HCT116 (cell line): ENCODE measurements around the gene SARNP. TPM values are rescaled to one million over a fixed set of nuclear protein-coding genes. Genes with fewer than 3 reads are reported as not detected.

Experiments used
- ATAC-seq: fragments of 200-7000 bp; cut with Tn5 transposase; 2 replicates; pipeline ENCODE4 v1.9.1; 2020; ENCODE audit warnings: mild to moderate bottlenecking, moderate library complexity
- BruUV-seq: library from RNA; stranded (reverse); fragments of 400-500 nt; replicated peaks from 2 replicates; lab custom pipeline; 2021; lab: Mats Ljungman, UMichigan
- CTCF ChIA-PET: fragments of 300-600 bp; sonication (Branson Sonifier 250); formaldehyde crosslinking; loops from one replicate; lab custom pipeline; 2021; ENCODE audit warnings: antibody characterized with exemption; lab: Charles Lee
- POLR2A ChIA-PET: fragments of 300-600, 350-600 bp; sonication (Branson Sonifier 250); formaldehyde crosslinking; loops from one replicate; lab custom pipeline; 2021; ENCODE audit warnings: antibody characterized with exemption; lab: Charles Lee
- RAD21 ChIA-PET, 2 experiments: fragments of 300-600 bp; sonication (Branson Sonifier 250); formaldehyde crosslinking; loops; one replicate each; lab custom pipeline; 2023; ENCODE audit warnings: low total read pairs in 2 of 2; ENCODE audit not compliant: uncharacterized antibody in 2 of 2, unreplicated experiment in 2 of 2, low non-redundant PET in 1 of 2; lab: Charles Lee
- DNase-seq: peaks from one replicate; pipeline ENCODE4 v3.0.0-alpha.2; 2010; ENCODE audit warnings: low read depth, low spot score
- H2AFZ ChIP-seq: fragments of 200-600 bp; shearing (Covaris generic), sonication (generic); 2 replicates; pipeline ENCODE4 v1.6.1; 2017; ENCODE audit warnings: low read depth, mixed run types, mixed read lengths, antibody characterized with exemption, low read length; ENCODE audit not compliant: poor library complexity, severe bottlenecking
- H3K27ac ChIP-seq: 2 replicates; pipeline ENCODE4 v1.5.1; 2012; ENCODE audit warnings: low read depth, low read length
- H3K27me3 ChIP-seq: fragments of 200-600 bp; sonication (generic); 2 replicates; pipeline ENCODE4 v1.6.1; 2016; ENCODE audit warnings: mixed run types, low read length, mixed read lengths; ENCODE audit not compliant: insufficient read depth
- H3K36me3 ChIP-seq, 2 experiments: fragments of 200-500 bp in 1 of 2; fragments of 200-600 bp in 1 of 2; sonication (Bioruptor generic) in 1 of 2; sonication (generic) in 1 of 2; 2 replicates each; pipeline versions ENCODE4 v1.5.1 to v1.6.1; 2014 to 2016; ENCODE audit warnings: low read length in 2 of 2, inconsistent platforms in 1 of 2, mixed read lengths in 1 of 2, mixed run types in 1 of 2; ENCODE audit not compliant: insufficient read depth in 2 of 2, control insufficient read depth in 1 of 2
- H3K4me1 ChIP-seq, 2 experiments: fragments of 200-600 bp in 1 of 2; sonication (generic) in 1 of 2; 2 replicates each; pipeline versions ENCODE4 v1.5.1 to v1.6.1; 2012 to 2017; ENCODE audit warnings: low read length in 2 of 2, inconsistent platforms in 1 of 2, mild to moderate bottlenecking in 1 of 2, mixed read lengths in 1 of 2, mixed run types in 1 of 2, moderate library complexity in 1 of 2; ENCODE audit not compliant: insufficient read depth in 2 of 2, control insufficient read depth in 1 of 2
- H3K4me2 ChIP-seq: fragments of 200-600 bp; sonication (generic); 2 replicates; pipeline ENCODE4 v1.6.1; 2017; ENCODE audit warnings: mixed run types, low read length, mixed read lengths
- H3K4me3 ChIP-seq, 2 experiments: fragments of 200-600 bp in 1 of 2; sonication (generic) in 1 of 2; replicated peaks in 1 of 2; 2 replicates each; pipeline ENCODE4 v1.5.1; 2011 to 2016; ENCODE audit warnings: low read length in 2 of 2, control low read depth in 1 of 2, low read depth in 1 of 2, mild to moderate bottlenecking in 1 of 2, mixed read lengths in 1 of 2, mixed run types in 1 of 2
- H3K79me2 ChIP-seq: fragments of 200-600 bp; sonication (generic); 2 replicates; pipeline ENCODE4 v1.6.1; 2017; ENCODE audit warnings: mild to moderate bottlenecking, mixed run types, low read length, moderate library complexity, mixed read lengths; ENCODE audit not compliant: insufficient read depth
- H3K9ac ChIP-seq: fragments of 200-600 bp; sonication (generic); 2 replicates; pipeline ENCODE4 v1.6.1; 2016; ENCODE audit warnings: low read length, mixed read lengths
- H3K9me2 ChIP-seq: fragments of 200-600 bp; sonication (generic), shearing (Covaris generic); 2 replicates; pipeline ENCODE4 v1.6.1; 2017; ENCODE audit warnings: mixed run types, mild to moderate bottlenecking, moderate library complexity; ENCODE audit not compliant: insufficient read depth
- H3K9me3 ChIP-seq, 2 experiments: fragments of 200-500 bp in 1 of 2; fragments of 200-600 bp in 1 of 2; sonication (Bioruptor generic) in 1 of 2; sonication (generic) in 1 of 2; 2 replicates each; pipeline ENCODE4 v1.6.1; 2014 to 2017; ENCODE audit warnings: low read length in 2 of 2, mixed read lengths in 2 of 2, inconsistent platforms in 1 of 2, low read depth in 1 of 2, mild to moderate bottlenecking in 1 of 2, mixed run types in 1 of 2, moderate library complexity in 1 of 2; ENCODE audit not compliant: control insufficient read depth in 1 of 2, insufficient read depth in 1 of 2
- H4K20me1 ChIP-seq: fragments of 200-600 bp; sonication (generic), shearing (Covaris generic); 2 replicates; pipeline ENCODE4 v1.6.1; 2017; ENCODE audit warnings: mixed run types, mild to moderate bottlenecking, moderate library complexity; ENCODE audit not compliant: insufficient read depth
- CBX3 ChIP-seq: IDR thresholded peaks from 2 replicates; pipeline ENCODE4 v1.6.1; 2012; ENCODE audit warnings: low read depth
- EGR1 ChIP-seq: IDR thresholded peaks from 2 replicates; pipeline ENCODE4 v1.6.1; 2012; ENCODE audit warnings: low read depth
- EZH2 ChIP-seq: fragments of 200-600 bp; sonication (generic); IDR thresholded peaks from 2 replicates; pipeline ENCODE4 v1.6.1; 2017; ENCODE audit warnings: antibody characterized with exemption, mixed run types
- FOSL1 ChIP-seq: IDR thresholded peaks from 2 replicates; pipeline ENCODE4 v1.6.1; 2012; ENCODE audit warnings: low read depth
- POLR2A ChIP-seq: IDR thresholded peaks from 2 replicates; pipeline ENCODE4 v1.7.0; 2011; ENCODE audit warnings: borderline replicate concordance; ENCODE audit not compliant: insufficient read depth, insufficient read length; ENCODE audit errors: extremely low read depth
- POLR2AphosphoS5 ChIP-seq: IDR thresholded peaks from 2 replicates; pipeline ENCODE4 v1.6.1; 2011; ENCODE audit warnings: mild to moderate bottlenecking, low read depth, low read length, moderate library complexity
- RAD21 ChIP-seq: IDR thresholded peaks from 2 replicates; pipeline ENCODE4 v1.6.1; 2012; ENCODE audit warnings: low read depth, mild to moderate bottlenecking
- SIN3A ChIP-seq: IDR thresholded peaks from 2 replicates; pipeline ENCODE4 v1.6.1; 2012; ENCODE audit warnings: low read depth
- SP1 ChIP-seq: IDR thresholded peaks from 2 replicates; pipeline ENCODE4 v1.6.1; 2012; ENCODE audit warnings: low read depth
- SRF ChIP-seq: IDR thresholded peaks from 2 replicates; pipeline ENCODE4 v1.6.1; 2012; ENCODE audit warnings: low read depth
- TCF7L2 ChIP-seq: IDR thresholded peaks from 2 replicates; pipeline ENCODE4 v1.7.0; 2011; ENCODE audit warnings: borderline replicate concordance, inconsistent platforms; ENCODE audit not compliant: insufficient read depth, insufficient read length; ENCODE audit errors: extremely low read depth
- YY1 ChIP-seq: IDR thresholded peaks from 2 replicates; pipeline ENCODE4 v1.6.1; 2011; ENCODE audit warnings: low read length, low read depth, moderate library complexity, mild to moderate bottlenecking; ENCODE audit not compliant: insufficient replicate concordance; ENCODE audit errors: extremely low read depth
- ZNF274 ChIP-seq: fragments of 200-500 bp; sonication (Bioruptor generic); IDR thresholded peaks from 2 replicates; pipeline ENCODE4 v1.6.1; 2014; ENCODE audit warnings: mild to moderate bottlenecking, low read depth, low read length, inconsistent platforms
- intact Hi-C: fragments of 100-400 bp; cut with micrococcal nuclease; formaldehyde crosslinking; loops from 2 replicates; pipeline ENCODE4 v1.10.0; 2022
- total RNA-seq: library from RNA; stranded (reverse); gene quantifications from one replicate; pipeline ENCODE4 v1.2.1, GENCODE V29; 2021; ENCODE audit not compliant: unreplicated experiment
- TF ChIP-seq, protein P1 (sequence below): IDR thresholded peaks from 2 replicates; pipeline ENCODE4 v1.6.1; 2012
- TF ChIP-seq, protein P2 (sequence below): IDR thresholded peaks from 2 replicates; pipeline ENCODE4 v1.6.1; 2011; ENCODE audit warnings: mild to moderate bottlenecking, low read length, moderate library complexity; ENCODE audit not compliant: insufficient replicate concordance; ENCODE audit errors: extremely low read depth

SARNP gene
- total RNA-seq, 1 experiment from 2014 or later, result 82.4 TPM

GRCh38 chr12:55818886-55819285 lies 1.4 kb upstream of the SARNP start:
- CTCF ChIA-PET, result interaction anchor here (1.4 to 3.1 kb wide), 3 partner anchors 11 to 178 kb away, joined by 3 to 14 read pairs (median 9); partner anchors contain the start of genes DNAJC14, PYM1 and SUOX
- RAD21 ChIA-PET, result no interaction called here

GRCh38 chr12:55818140-55818728 lies 710 bp upstream of the SARNP start:
- RAD21 ChIA-PET, result no interaction called here
- Histone ChIP-seq H3K36me3 (peaks cover 24 to 37% of the 10 kb centered on the region in 2 experiments), H3K4me2 (peak overlapping the region; percentile 95), H3K9me3 (no peaks in the 10 kb centered on the region), H3K9me2 (no peaks in the 10 kb centered on the region), H4K20me1 (no peaks in the 10 kb centered on the region), H3K9ac (peak overlapping the region; percentile 72), H3K27me3 (no peaks in the 10 kb centered on the region), H3K4me1 (peaks cover 14 to 20% of the 10 kb centered on the region in 2 experiments), H3K4me3 (peak overlapping the region; percentile 76 to 79), H2AFZ (no peak overlapping the region), H3K27ac (peak overlapping the region; percentile 42), H3K79me2 (peaks cover 64% of the 10 kb centered on the region)
- ATAC-seq, result peak; percentile 53
- CTCF ChIA-PET, result interaction anchor here (0.6 to 3.1 kb wide), 9 partner anchors 9 to 267 kb away, joined by 3 to 18 read pairs (median 5); partner anchors contain the start of genes DNAJC14, ITGA7, PYM1 and SUOX
- TSS peak; percentile 72 for BruUV-seq
- intact Hi-C loops, result no loop called here
- POLR2A ChIA-PET, result interaction anchor here (0.7 to 1.9 kb wide), 14 partner anchors 9 to 1160 kb away, joined by 3 to 59 read pairs (median 6); partner anchors contain the start of genes CD63, DNAJC14, PA2G4 and RAB5B
- DNase-seq, result no peak
- no peak for TF ChIP-seq SP1
- peak; percentile 60; the same call in 1 of the 2 replicates for TF ChIP-seq SIN3A
- TF ChIP-seq POLR2A, result peak; percentile 16
- no peak for TF ChIP-seq FOSL1
- no peak for TF ChIP-seq SRF
- no peak for TF ChIP-seq EGR1
- TF ChIP-seq, protein P1, sequence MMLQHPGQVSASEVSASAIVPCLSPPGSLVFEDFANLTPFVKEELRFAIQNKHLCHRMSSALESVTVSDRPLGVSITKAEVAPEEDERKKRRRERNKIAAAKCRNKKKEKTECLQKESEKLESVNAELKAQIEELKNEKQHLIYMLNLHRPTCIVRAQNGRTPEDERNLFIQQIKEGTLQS, result no peak
- TF ChIP-seq RAD21, result no peak
- TF ChIP-seq, protein P2, sequence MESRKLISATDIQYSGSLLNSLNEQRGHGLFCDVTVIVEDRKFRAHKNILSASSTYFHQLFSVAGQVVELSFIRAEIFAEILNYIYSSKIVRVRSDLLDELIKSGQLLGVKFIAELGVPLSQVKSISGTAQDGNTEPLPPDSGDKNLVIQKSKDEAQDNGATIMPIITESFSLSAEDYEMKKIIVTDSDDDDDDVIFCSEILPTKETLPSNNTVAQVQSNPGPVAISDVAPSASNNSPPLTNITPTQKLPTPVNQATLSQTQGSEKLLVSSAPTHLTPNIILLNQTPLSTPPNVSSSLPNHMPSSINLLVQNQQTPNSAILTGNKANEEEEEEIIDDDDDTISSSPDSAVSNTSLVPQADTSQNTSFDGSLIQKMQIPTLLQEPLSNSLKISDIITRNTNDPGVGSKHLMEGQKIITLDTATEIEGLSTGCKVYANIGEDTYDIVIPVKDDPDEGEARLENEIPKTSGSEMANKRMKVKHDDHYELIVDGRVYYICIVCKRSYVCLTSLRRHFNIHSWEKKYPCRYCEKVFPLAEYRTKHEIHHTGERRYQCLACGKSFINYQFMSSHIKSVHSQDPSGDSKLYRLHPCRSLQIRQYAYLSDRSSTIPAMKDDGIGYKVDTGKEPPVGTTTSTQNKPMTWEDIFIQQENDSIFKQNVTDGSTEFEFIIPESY, result no peak
- peak; percentile 46; the same call in 1 of the 2 replicates for TF ChIP-seq POLR2AphosphoS5

More at GRCh38 chr12:55818886-55819285, 1.4 kb upstream of the SARNP start:
- no peak for DNase-seq
- H2AFZ ChIP-seq, result no peak overlapping the region
- no peak for ATAC-seq
- no peak overlapping the region for H3K27ac ChIP-seq
- peaks cover 14 to 20% of the 10 kb centered on the region in 2 experiments for H3K4me1 ChIP-seq
- POLR2A ChIA-PET, result interaction anchor here (1.2 to 1.9 kb wide), 3 partner anchors 11 to 1160 kb away, joined by 3 to 59 read pairs (median 3); partner anchors contain the start of gene DNAJC14
- TF ChIP-seq SIN3A (no peak), YY1 (no peak), EZH2 (no peak), EGR1 (no peak), ZNF274 (no peak), RAD21 (no peak), TCF7L2 (no peak), FOSL1 (no peak), CBX3 (no peak), SP1 (no peak)
- TF ChIP-seq, protein P1, result no peak
- intact Hi-C loops, result no loop called here
- H3K79me2 ChIP-seq, result peaks cover 62% of the 10 kb centered on the region
- no peaks in the 10 kb centered on the region for H3K9me3 ChIP-seq
- peak overlapping the region; percentile 95 for H3K4me2 ChIP-seq
- no peaks in the 10 kb centered on the region for H4K20me1 ChIP-seq
- no peaks in the 10 kb centered on the region for H3K27me3 ChIP-seq
- peaks cover 27 to 40% of the 10 kb centered on the region in 2 experiments for H3K36me3 ChIP-seq
- H3K9me2 ChIP-seq, result no peaks in the 10 kb centered on the region
- peak overlapping the region; percentile 76 to 79 for H3K4me3 ChIP-seq
- H3K9ac ChIP-seq, result peak overlapping the region; percentile 72
- no TSS peak for BruUV-seq
